SKM-1 (cell line): ENCODE measurements around the gene KCNG2.

Experiments used
- DNase-seq: peaks from one replicate; lab custom pipeline; 2025; ENCODE audit not compliant: unreplicated experiment; lab: John Stamatoyannopoulos, UW

Gene KCNG2

GRCh38 chr18:79904357-79905147 is 106.8 kb downstream of the KCNG2 start:
- no peak for DNase-seq

- no peak for DNase-seq
Observed at GRCh38 chr18:79905389-79905911, 107.7 kb downstream of the KCNG2 start.

GRCh38 chr18:79905993-79906392 is 108.3 kb downstream of the KCNG2 start:
- no peak for DNase-seq

- DNase-seq, result no peak
Observed at GRCh38 chr18:79906706-79907105, 109.0 kb downstream of the KCNG2 start.

GRCh38 chr18:79910563-79911343 is 113.0 kb downstream of the KCNG2 start:
- DNase-seq, result no peak

- DNase-seq, result no peak
Observed at GRCh38 chr18:79911344-79912270, 113.9 kb downstream of the KCNG2 start.

GRCh38 chr18:79912409-79912991 is 114.8 kb downstream of the KCNG2 start:
- no peak for DNase-seq

- DNase-seq, result no peak
Observed at GRCh38 chr18:79912994-79913831, 115.5 kb downstream of the KCNG2 start.

- DNase-seq, result no peak
Observed at GRCh38 chr18:79914614-79915160, 116.9 kb downstream of the KCNG2 start.

GRCh38 chr18:79915161-79916127 is 117.7 kb downstream of the KCNG2 start:
- no peak for DNase-seq

GRCh38 chr18:79916128-79916494 is 118.4 kb downstream of the KCNG2 start:
- no peak for DNase-seq

- DNase-seq, result no peak
Observed at GRCh38 chr18:79916546-79917168, 118.9 kb downstream of the KCNG2 start.

- DNase-seq, result no peak
Observed at GRCh38 chr18:79917169-79917852, 119.6 kb downstream of the KCNG2 start.

- DNase-seq, result no peak
Observed at GRCh38 chr18:79917853-79918614, 120.3 kb downstream of the KCNG2 start.

- no peak for DNase-seq
Observed at GRCh38 chr18:79918615-79919011, 120.9 kb downstream of the KCNG2 start.

GRCh38 chr18:79919089-79919488 is 121.4 kb downstream of the KCNG2 start:
- no peak for DNase-seq
